Right lobe of liver (tissue), 6 donors: ENCODE measurements around the gene SGPP2. TPM values are rescaled to one million over a fixed set of nuclear protein-coding genes. Genes with fewer than 3 reads are reported as not detected.

Source experiments
- ATAC-seq, 4 donors: fragments of 200-7000 bp; cut with Tn5 transposase; one replicate each; pipeline ENCODE4 v1.9.1; 2020; ENCODE audit warnings: mild to moderate bottlenecking in 4 of 4, moderate library complexity in 4 of 4
- DNase-seq, 3 donors: peaks; one replicate each; pipeline ENCODE4 v3.0.0-alpha.2; 2020
- H3K27ac ChIP-seq, 3 donors: fragments of 200-600 bp; one replicate each; pipeline ENCODE4 v1.8.0; 2022
- H3K27me3 ChIP-seq, 2 donors: fragments of 200-600 bp; one replicate each; pipeline ENCODE4 v1.8.0; 2022
- H3K36me3 ChIP-seq, 4 donors: fragments of 200-600 bp; sonication (generic) in 1 of 4; one replicate each; pipeline versions ENCODE4 v1.5.1 to v1.8.0; 2017 to 2022; ENCODE audit warnings: control low read depth in 1 of 4
- H3K4me1 ChIP-seq, 4 donors: fragments of 200-600 bp; sonication (generic) in 1 of 4; one replicate each; pipeline versions ENCODE4 v1.5.1 to v1.8.0; 2017 to 2022; ENCODE audit warnings: control low read depth in 1 of 4
- H3K4me3 ChIP-seq, 3 donors: fragments of 200-600 bp; one replicate each; pipeline ENCODE4 v1.8.0; 2022
- H3K9me3 ChIP-seq, 4 donors: fragments of 200-600 bp; sonication (generic) in 1 of 4; one replicate each; pipeline versions ENCODE4 v1.5.1 to v1.8.0; 2017 to 2022; ENCODE audit warnings: control low read depth in 1 of 4
- CTCF ChIP-seq, 4 donors: fragments of 200-600 bp in 3 of 4; fragments of 450-650 bp in 1 of 4; IDR thresholded peaks; one replicate each; pipeline versions ENCODE4 v1.5.1 to v1.8.0; 2016 to 2022; ENCODE audit warnings: antibody characterized with exemption in 4 of 4, mild to moderate bottlenecking in 2 of 4
- POLR2A ChIP-seq: fragments of 450-650 bp; IDR thresholded peaks from one replicate; pipeline ENCODE4 v1.6.1; 2017; ENCODE audit warnings: antibody characterized with exemption, mild to moderate bottlenecking
- whole genome bisulfite sequencing: methylation state at CpG from one replicate; pipeline ENCODE4 v1.1.6; 2018; ENCODE audit warnings: low coverage, low lambda C conversion rate; ENCODE audit not compliant: insufficient coverage; ENCODE audit errors: missing lambda C conversion rate; 5-methylcytosine and 5-hydroxymethylcytosine counted together
- intact Hi-C, 2 donors: fragments of 100-400 bp; cut with DNase I; formaldehyde crosslinking; loops; one replicate each; pipeline versions ENCODE4 v1.11.2 to v1.14.1; 2022
- total RNA-seq, 6 experiments: library from RNA; depleted of rRNA in 2 of 6; stranded (reverse); fragments of >200 nt in 2 of 6; fragmentation: NEBNext Ultra II Directional in 3 of 6; extraction: Animal tissue kit (Norgen Biotek cat#: 25700) in 3 of 6; gene quantifications; one replicate each; pipeline versions ENCODE4 v1.1.0 to v1.2.4, GENCODE V29; 2016 to 2023
- donor health status: DM: no; HTN: yes; CAD: no.
- donor health status: DM: no; HTN: no; CAD: no.
- donor health status: DM: no; HTN: no; CAD: no.
- donor health status: DM: no; HTN: yes; CAD: no.
- donor health status: DM: no; HTN: yes; CAD: no.

SGPP2 gene
- total RNA-seq, 6 experiments from 2014 or later = 0.14 to 0.25 (median 0.18) TPM

GRCh38 chr2:222594679-222595078 is 170.3 kb downstream of the SGPP2 start:
- peak overlapping the region in 1 of 3 donors; percentile 44 for H3K27ac ChIP-seq
- intact Hi-C loops = no loop called here
- H3K36me3 ChIP-seq = peaks cover 0 to 8% (median 0%) of the 10 kb centered on the region in 4 donors

GRCh38 chr2:222595581-222595980 is 171.2 kb downstream of the SGPP2 start:
- H3K27me3 ChIP-seq = no peaks in the 10 kb centered on the region
- TF ChIP-seq POLR2A (no peak), CTCF (IDR thresholded peaks at IDR 0.05) (no peak)
- intact Hi-C loops = no loop called here
- peaks cover 0 to 8% (median 3%) of the 10 kb centered on the region in 4 donors for H3K4me1 ChIP-seq
- H3K9me3 ChIP-seq = no peaks in the 10 kb centered on the region
- peak overlapping the region in 1 of 3 donors; percentile 44 for H3K27ac ChIP-seq
- no peak overlapping the region for H3K4me3 ChIP-seq
- 73% methylated on average over 2 of the region's 2 CpGs for WGBS
- no peak for ATAC-seq
- no peak for DNase-seq
- peaks cover 0 to 9% (median 0%) of the 10 kb centered on the region in 4 donors for H3K36me3 ChIP-seq

More at GRCh38 chr2:222594679-222595078, 170.3 kb downstream of the SGPP2 start:
- WGBS = 54% methylated on average over 1 of the region's 1 CpG
- Histone ChIP-seq H3K9me3 (no peaks in the 10 kb centered on the region), H3K4me1 (peaks cover 0 to 8% (median 3%) of the 10 kb centered on the region in 4 donors), H3K4me3 (no peak overlapping the region), H3K27me3 (no peaks in the 10 kb centered on the region)
- ATAC-seq = peak; percentile 82 to 100 (median 99)
- TF ChIP-seq POLR2A (no peak), CTCF (IDR thresholded peaks at IDR 0.05) (no peak)
- DNase-seq = no peak

- ATAC-seq (no peak), DNase-seq (no peak)
- no peak overlapping the region for H3K4me3 ChIP-seq
- TF ChIP-seq POLR2A (no peak), CTCF (IDR thresholded peaks at IDR 0.05) (no peak)
- no peaks in the 10 kb centered on the region for H3K9me3 ChIP-seq
- peaks cover 0 to 8% (median 3%) of the 10 kb centered on the region in 4 donors for H3K4me1 ChIP-seq
- H3K27ac ChIP-seq = no peak overlapping the region
- H3K36me3 ChIP-seq = peaks cover 0 to 9% (median 0%) of the 10 kb centered on the region in 4 donors
- 66% methylated on average over 4 of the region's 4 CpGs for WGBS
- intact Hi-C loops = no loop called here
- H3K27me3 ChIP-seq = no peaks in the 10 kb centered on the region
These were observed 174.3 kb downstream of the SGPP2 start for GRCh38 chr2:222598611-222599010.

GRCh38 chr2:222603501-222603900 is 179.2 kb downstream of the SGPP2 start:
- Histone ChIP-seq H3K27me3 (no peaks in the 10 kb centered on the region), H3K4me1 (no peaks in the 10 kb centered on the region), H3K27ac (no peak overlapping the region), H3K9me3 (no peaks in the 10 kb centered on the region), H3K36me3 (peaks cover 0 to 6% (median 0%) of the 10 kb centered on the region in 4 donors), H3K4me3 (no peak overlapping the region)
- TF ChIP-seq CTCF (IDR thresholded peaks at IDR 0.05) (no peak), POLR2A (no peak)
- intact Hi-C loops = no loop called here
- DNase-seq (no peak), ATAC-seq (no peak)
- 100% methylated on average over 2 of the region's 2 CpGs for whole genome bisulfite sequencing
